ENCODE measurements around the gene SGCA. TPM values are rescaled to one million over a fixed set of nuclear protein-coding genes. Genes with fewer than 3 reads are reported as not detected.

The SGCA gene
- total and polyA plus RNA-seq, 9 of the 15 experiments (the other 6 are each of a cell fraction or from before 2014, with no cell fraction given), result not detected

DNA sequence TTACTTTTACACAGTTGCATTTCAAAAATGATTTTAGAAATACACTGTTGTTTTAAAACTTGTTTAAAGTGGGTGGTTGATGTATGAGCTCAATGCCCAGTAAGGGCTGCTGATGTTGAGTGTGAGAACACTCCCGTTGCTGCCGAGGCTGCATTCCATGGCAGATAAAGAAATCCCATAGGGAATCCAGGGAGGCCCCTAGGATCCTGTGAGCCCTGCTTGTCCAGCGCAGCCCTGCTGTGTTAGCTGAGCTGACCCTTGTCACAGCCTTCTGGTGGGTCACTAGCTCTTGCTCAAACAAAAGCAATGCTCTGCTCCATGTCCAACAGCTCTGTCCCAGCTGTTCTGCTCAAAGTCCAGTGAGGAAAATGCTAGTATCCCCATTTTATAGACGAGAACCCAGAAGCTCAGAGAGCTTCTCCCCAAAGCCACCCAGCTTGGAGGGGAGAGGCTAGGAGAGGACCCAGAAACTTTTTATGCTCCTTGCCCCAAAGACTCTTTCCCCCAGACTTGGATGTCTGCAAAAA, 54.2 kb downstream of the SGCA start:
- H3K79me2 ChIP-seq (ENCODE audit: control insufficient read depth, insufficient read depth, low read length), result no peaks in the 10 kb centered on the region
- BruUV-seq (replicated peaks), result no TSS peak
- no peak overlapping the region for H3K27ac ChIP-seq (ENCODE audit: extremely low read depth, low read depth, low read length)
- H3K27me3 ChIP-seq (ENCODE audit: control insufficient read depth in 2 of 2, insufficient read depth in 2 of 2, low read length in 2 of 2), result peaks cover 2 to 18% of the 10 kb centered on the region in 2 experiments; a peak in 4 of 5 replicates
- FAIRE-seq (no peak), ATAC-seq (no peak), DNase-seq (ENCODE audit: extremely low read depth in 1 of 4, low spot score in 3 of 4) (no peak)
- H3K4me1 ChIP-seq (replicated peaks in 1 of 2; ENCODE audit: control insufficient read depth in 2 of 2, insufficient read depth in 2 of 2, low read length in 2 of 2), result peaks cover 0 to 7% of the 10 kb centered on the region in 2 experiments; a peak in 1 of 5 replicates
- H3K36me3 ChIP-seq (ENCODE audit: control insufficient read depth, insufficient read depth, low read length), result no peaks in the 10 kb centered on the region
- H2AFZ ChIP-seq (ENCODE audit: low read depth, low read length), result no peak overlapping the region
- intact Hi-C loops (cut with micrococcal nuclease) (no loop called here), in situ Hi-C loops (cut with MboI) (no loop called here)
- 4% methylated on average over 4 of the region's 4 CpGs for WGBS (ENCODE audit: insufficient coverage, low coverage, missing lambda C conversion rate)
- no peak for TF ChIP-seq ZNF583 (CRISPR knock-in tag; IDR thresholded peaks at IDR 0.05)
- TF ChIP-seq GTF2E2 (tag; IDR thresholded peaks at IDR 0.05), result no peak
- no peak for TF ChIP-seq RBBP5 (IDR thresholded peaks at IDR 0.05; ENCODE audit: borderline replicate concordance, insufficient read depth, low read length, poor library complexity, severe bottlenecking)
- no peak for TF ChIP-seq IRF2 (CRISPR knock-in tag; IDR thresholded peaks at IDR 0.05)
- TF ChIP-seq, protein P1, sequence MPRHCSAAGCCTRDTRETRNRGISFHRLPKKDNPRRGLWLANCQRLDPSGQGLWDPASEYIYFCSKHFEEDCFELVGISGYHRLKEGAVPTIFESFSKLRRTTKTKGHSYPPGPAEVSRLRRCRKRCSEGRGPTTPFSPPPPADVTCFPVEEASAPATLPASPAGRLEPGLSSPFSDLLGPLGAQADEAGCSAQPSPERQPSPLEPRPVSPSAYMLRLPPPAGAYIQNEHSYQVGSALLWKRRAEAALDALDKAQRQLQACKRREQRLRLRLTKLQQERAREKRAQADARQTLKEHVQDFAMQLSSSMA (CRISPR knock-in tag; IDR thresholded peaks at IDR 0.05), result no peak
- no peak for TF ChIP-seq HMG20B (CRISPR knock-in tag; IDR thresholded peaks at IDR 0.05)
- TF ChIP-seq CBFA2T3 (IDR thresholded peaks at IDR 0.05), result no peak
- no peak for TF ChIP-seq ZBTB1 (CRISPR knock-in tag; IDR thresholded peaks at IDR 0.05; ENCODE audit: borderline replicate concordance, low read depth)
- no peak for TF ChIP-seq ZMIZ1 (IDR thresholded peaks at IDR 0.05; ENCODE audit: low read depth in 2 of 2, low read length in 2 of 2)
- TF ChIP-seq XRCC3 (IDR thresholded peaks at IDR 0.05), result no peak
- TF ChIP-seq, protein P2, sequence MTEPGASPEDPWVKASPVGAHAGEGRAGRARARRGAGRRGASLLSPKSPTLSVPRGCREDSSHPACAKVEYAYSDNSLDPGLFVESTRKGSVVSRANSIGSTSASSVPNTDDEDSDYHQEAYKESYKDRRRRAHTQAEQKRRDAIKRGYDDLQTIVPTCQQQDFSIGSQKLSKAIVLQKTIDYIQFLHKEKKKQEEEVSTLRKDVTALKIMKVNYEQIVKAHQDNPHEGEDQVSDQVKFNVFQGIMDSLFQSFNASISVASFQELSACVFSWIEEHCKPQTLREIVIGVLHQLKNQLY (CRISPR knock-in tag; conservative IDR thresholded peaks at IDR 0.05), result no peak
- no peak for TF ChIP-seq PRMT5 (CRISPR knock-in tag; IDR thresholded peaks at IDR 0.05)
- no peak for TF ChIP-seq ZNF589 (CRISPR knock-in tag; IDR thresholded peaks at IDR 0.05; ENCODE audit: low read depth)
- no peak for TF ChIP-seq MAFF (IDR thresholded peaks at IDR 0.05; ENCODE audit: low read length)
- H4K20me1 ChIP-seq (replicated peaks; ENCODE audit: control insufficient read depth, insufficient read depth, low read length), result no peaks in the 10 kb centered on the region
- POLR2A ChIA-PET, result interaction anchor here (0.6 to 1.1 kb wide), 4 partner anchors 11 to 499 kb away, joined by 3 to 4 read pairs (median 3); no protein-coding TSS in a partner anchor
- CTCF ChIA-PET (ENCODE audit: low intra/inter-chr PET ratio), result no interaction called here
- H3K9me3 ChIP-seq (replicated peaks; ENCODE audit: control insufficient read depth, insufficient read depth, low read depth, low read length), result no peaks in the 10 kb centered on the region
- no peaks in the 10 kb centered on the region for H3K9me1 ChIP-seq (ENCODE audit: control insufficient read depth, insufficient read depth, low read length)
- no peak overlapping the region for H3K9ac ChIP-seq (ENCODE audit: insufficient read depth in 1 of 2, low read depth in 2 of 2, low read length in 2 of 2)
- no peak overlapping the region for H3K4me3 ChIP-seq
- H3K4me2 ChIP-seq (ENCODE audit: insufficient read depth, low read length), result no peak overlapping the region
